Keratinocyte (primary cell): ENCODE results near the gene WRAP73. TPM values are rescaled to one million over a fixed set of nuclear protein-coding genes. Genes with fewer than 3 reads are reported as not detected.

Source experiments
- DNase-seq: peaks from one replicate; pipeline ENCODE4 v3.0.0-alpha.2; 2011; ENCODE audit warnings: low read depth, missing footprints, low spot score
- FAIRE-seq: peaks from 2 replicates; lab custom pipeline; 2011; peaks lifted over from hg19 to GRCh38; lab: Jason Lieb, UNC
- H2AFZ ChIP-seq: 2 replicates; pipeline ENCODE4 v1.6.0; 2012; ENCODE audit warnings: low read length, control low read depth, inconsistent platforms; ENCODE audit not compliant: control insufficient read depth
- H3K27ac ChIP-seq: 2 replicates; pipeline ENCODE4 v1.5.1; 2011; ENCODE audit warnings: low read length; ENCODE audit not compliant: control insufficient read depth, insufficient read depth
- H3K27me3 ChIP-seq: 3 replicates; pipeline ENCODE4 v1.6.0; 2011; ENCODE audit warnings: low read length; ENCODE audit not compliant: control insufficient read depth, insufficient read depth; ENCODE audit errors: extremely low read depth
- H3K36me3 ChIP-seq, 2 experiments: 2 replicates in 1 of 2; 3 replicates in 1 of 2; pipeline ENCODE4 v1.5.1; 2011; ENCODE audit warnings: low read length in 2 of 2, mild to moderate bottlenecking in 1 of 2; ENCODE audit not compliant: control insufficient read depth in 2 of 2, insufficient read depth in 2 of 2; ENCODE audit errors: extremely low read depth in 1 of 2
- H3K4me1 ChIP-seq: 3 replicates; pipeline ENCODE4 v1.5.1; 2011; ENCODE audit warnings: low read length; ENCODE audit not compliant: control insufficient read depth, insufficient read depth; ENCODE audit errors: extremely low read depth
- H3K4me2 ChIP-seq: 3 replicates; pipeline ENCODE4 v1.6.0; 2011; ENCODE audit warnings: low read depth, low read length; ENCODE audit not compliant: control insufficient read depth, insufficient read depth; ENCODE audit errors: extremely low read depth
- H3K4me3 ChIP-seq, 3 experiments: fragments of 200-600 bp in 1 of 3; sonication (generic) in 1 of 3; 2 replicates in 2 of 3; 3 replicates in 1 of 3; pipeline ENCODE4 v1.5.1; 2011 to 2016; ENCODE audit warnings: low read length in 3 of 3, mild to moderate bottlenecking in 3 of 3, control low read depth in 2 of 3, inconsistent platforms in 1 of 3, low read depth in 1 of 3, mixed read lengths in 1 of 3, mixed run types in 1 of 3, moderate library complexity in 1 of 3; ENCODE audit not compliant: control insufficient read depth in 2 of 3, insufficient read depth in 2 of 3; ENCODE audit errors: extremely low read depth in 1 of 3
- H3K79me2 ChIP-seq: 2 replicates; pipeline ENCODE4 v1.6.0; 2012; ENCODE audit warnings: low read length; ENCODE audit not compliant: control insufficient read depth, insufficient read depth
- H3K9ac ChIP-seq: 3 replicates; pipeline ENCODE4 v1.6.0; 2011; ENCODE audit warnings: low read length; ENCODE audit not compliant: control insufficient read depth, insufficient read depth; ENCODE audit errors: extremely low read depth
- H3K9me1 ChIP-seq: 3 replicates; pipeline ENCODE4 v1.6.0; 2011; ENCODE audit warnings: low read length; ENCODE audit not compliant: control insufficient read depth, insufficient read depth; ENCODE audit errors: extremely low read depth
- H3K9me3 ChIP-seq: 2 replicates; pipeline ENCODE4 v1.5.1; 2012; ENCODE audit warnings: low read depth, low read length; ENCODE audit not compliant: control insufficient read depth
- H4K20me1 ChIP-seq: 3 replicates; pipeline ENCODE4 v1.6.0; 2011; ENCODE audit warnings: low read length; ENCODE audit not compliant: control insufficient read depth, insufficient read depth; ENCODE audit errors: extremely low read depth
- CTCF ChIP-seq, 3 experiments: IDR thresholded peaks in 1 of 3; conservative IDR thresholded peaks in 1 of 3; optimal IDR thresholded peaks in 1 of 3; 2 replicates in 2 of 3; 3 replicates in 1 of 3; pipeline versions ENCODE3 to v1.5.1; 2011; ENCODE audit warnings: low read length in 3 of 3, mild to moderate bottlenecking in 3 of 3, moderate library complexity in 2 of 3, control low read depth in 1 of 3, inconsistent platforms in 1 of 3; ENCODE audit not compliant: insufficient read depth in 2 of 3; ENCODE audit errors: extremely low read depth in 1 of 3
- EZH2 ChIP-seq: IDR thresholded peaks from one replicate; pipeline ENCODE4 v1.6.1; 2012; ENCODE audit warnings: inconsistent platforms, mild to moderate bottlenecking, low read length, moderate library complexity
- dilution Hi-C: fragments of 300-500 bp; cut with MboI; formaldehyde crosslinking; loops from one replicate; pipeline ENCODE4 v1.7.0; 2020; ENCODE audit warnings: low sequenced_read_pairs; ENCODE audit not compliant: extremely low pct_ligation_motif_present
- polyA plus RNA-seq, 5 experiments: library from polyadenylated mRNA; depleted of rRNA in 3 of 5; stranded (reverse) in 3 of 5; stranded (forward) in 1 of 5; unstranded in 1 of 5; fragments of >200 nt; gene quantifications; 1 replicate in 1 of 5; 2 replicates in 3 of 5; 3 replicates in 1 of 5; pipeline versions ENCODE4 v1.2.1 to v1.2.3, GENCODE V29; 2011 to 2012; ENCODE audit warnings: missing spikeins in 2 of 5, low read depth in 1 of 5, low replicate concordance in 1 of 5

The WRAP73 gene
- polyA plus RNA-seq, 1 donor (not counting 4 experiments of a cell fraction or from before 2014, with no cell fraction given), result 18.9 TPM

GRCh38 chr1:3654549-3655281 lies 4.8 kb upstream of the WRAP73 start:
- Histone ChIP-seq H3K4me1 (no peaks in the 10 kb centered on the region), H3K9me1 (no peaks in the 10 kb centered on the region), H3K9me3 (no peaks in the 10 kb centered on the region), H3K4me3 (no peak overlapping the region), H3K4me2 (no peak overlapping the region), H3K9ac (no peak overlapping the region), H2AFZ (no peak overlapping the region), H3K27me3 (peaks cover 57% of the 10 kb centered on the region), H4K20me1 (no peaks in the 10 kb centered on the region), H3K36me3 (no peaks in the 10 kb centered on the region), H3K27ac (no peak overlapping the region), H3K79me2 (peaks cover under 1% of the 10 kb centered on the region)
- FAIRE-seq (no peak), DNase-seq (no peak)
- TF ChIP-seq CTCF (optimal IDR thresholded peaks at IDR 0.05 in 1 of 3, IDR thresholded peaks at IDR 0.05 in 1 of 3, conservative IDR thresholded peaks at IDR 0.05 in 1 of 3; ENCODE audit: extremely low read depth in 1 of 3, insufficient read depth in 2 of 3, low read length in 3 of 3) (no peak), EZH2 (no peak)
- dilution Hi-C loops, result no loop called here

DNA sequence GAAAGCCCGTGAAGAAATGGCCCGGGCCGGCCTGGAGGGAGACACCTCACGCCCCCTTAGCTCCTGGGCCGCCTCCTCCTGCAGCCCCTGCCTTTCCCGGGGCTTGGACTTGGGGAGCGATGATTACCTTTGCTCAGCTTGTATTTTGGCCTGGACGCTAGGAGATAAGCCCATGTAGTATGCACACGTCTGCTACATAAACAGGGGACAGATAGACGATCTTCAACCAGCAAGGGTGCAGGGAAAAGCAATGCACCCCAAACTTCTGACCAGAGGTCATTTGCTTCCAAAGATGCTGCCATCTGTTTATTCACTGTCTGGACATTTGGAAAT lies 3.3 kb upstream of the WRAP73 start:
- TF ChIP-seq CTCF (optimal IDR thresholded peaks at IDR 0.05 in 1 of 3, IDR thresholded peaks at IDR 0.05 in 1 of 3, conservative IDR thresholded peaks at IDR 0.05 in 1 of 3; ENCODE audit: extremely low read depth in 1 of 3, insufficient read depth in 2 of 3, low read length in 3 of 3) (no peak), EZH2 (no peak)
- H2AFZ ChIP-seq, result no peak overlapping the region
- peaks cover 57% of the 10 kb centered on the region for H3K27me3 ChIP-seq
- no peak for DNase-seq
- H3K9me3 ChIP-seq, result no peaks in the 10 kb centered on the region
- no peak overlapping the region for H3K4me3 ChIP-seq
- no peak overlapping the region for H3K9ac ChIP-seq
- H3K4me2 ChIP-seq, result no peak overlapping the region
- no peaks in the 10 kb centered on the region for H4K20me1 ChIP-seq
- peaks cover 0 to 1% of the 10 kb centered on the region in 2 experiments for H3K36me3 ChIP-seq
- peaks cover 6% of the 10 kb centered on the region for H3K79me2 ChIP-seq
- FAIRE-seq, result no peak
- peaks cover 8% of the 10 kb centered on the region for H3K4me1 ChIP-seq
- no peak overlapping the region for H3K27ac ChIP-seq
- H3K9me1 ChIP-seq, result no peaks in the 10 kb centered on the region
- dilution Hi-C loops, result no loop called here
